ENCODE data around the gene CERK.

Gene CERK

DNA sequence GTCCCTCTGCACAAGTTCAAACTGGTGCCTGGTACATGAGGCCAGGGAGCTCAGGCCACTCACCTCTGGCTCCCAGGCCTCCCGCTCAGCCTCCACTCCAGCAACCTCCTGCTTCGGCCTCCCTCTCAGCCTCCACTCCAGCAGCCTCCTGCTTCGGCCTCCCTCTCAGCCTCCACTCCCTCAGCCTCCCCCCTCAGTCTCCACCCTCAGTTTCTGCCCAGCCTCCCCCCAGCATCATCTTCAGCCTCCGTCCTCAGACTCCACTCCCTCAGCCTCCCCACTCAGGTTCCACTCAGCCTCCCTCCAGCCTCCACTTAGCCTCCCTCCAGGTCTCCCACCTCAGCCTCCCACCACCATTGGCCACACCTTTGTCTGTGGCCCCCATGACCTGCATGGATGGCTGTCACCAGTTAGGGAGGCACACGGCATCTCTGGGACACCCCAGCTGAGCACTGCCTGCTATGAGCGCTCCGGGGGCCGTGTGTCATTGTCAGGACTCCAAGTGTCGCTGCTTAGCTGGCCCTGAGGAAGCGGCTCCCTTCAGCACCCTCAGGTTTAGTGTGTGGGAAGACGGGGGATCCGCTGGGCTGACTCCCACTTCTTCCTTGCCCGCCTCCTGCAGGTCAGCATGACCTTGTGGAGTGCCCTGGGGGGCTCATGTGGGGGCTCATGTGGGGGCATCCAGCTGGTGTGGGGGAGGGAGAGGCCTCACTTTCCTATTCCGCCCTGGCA lies 78.8 kb downstream of the CERK start:
- TF ChIP-seq, protein P1, sequence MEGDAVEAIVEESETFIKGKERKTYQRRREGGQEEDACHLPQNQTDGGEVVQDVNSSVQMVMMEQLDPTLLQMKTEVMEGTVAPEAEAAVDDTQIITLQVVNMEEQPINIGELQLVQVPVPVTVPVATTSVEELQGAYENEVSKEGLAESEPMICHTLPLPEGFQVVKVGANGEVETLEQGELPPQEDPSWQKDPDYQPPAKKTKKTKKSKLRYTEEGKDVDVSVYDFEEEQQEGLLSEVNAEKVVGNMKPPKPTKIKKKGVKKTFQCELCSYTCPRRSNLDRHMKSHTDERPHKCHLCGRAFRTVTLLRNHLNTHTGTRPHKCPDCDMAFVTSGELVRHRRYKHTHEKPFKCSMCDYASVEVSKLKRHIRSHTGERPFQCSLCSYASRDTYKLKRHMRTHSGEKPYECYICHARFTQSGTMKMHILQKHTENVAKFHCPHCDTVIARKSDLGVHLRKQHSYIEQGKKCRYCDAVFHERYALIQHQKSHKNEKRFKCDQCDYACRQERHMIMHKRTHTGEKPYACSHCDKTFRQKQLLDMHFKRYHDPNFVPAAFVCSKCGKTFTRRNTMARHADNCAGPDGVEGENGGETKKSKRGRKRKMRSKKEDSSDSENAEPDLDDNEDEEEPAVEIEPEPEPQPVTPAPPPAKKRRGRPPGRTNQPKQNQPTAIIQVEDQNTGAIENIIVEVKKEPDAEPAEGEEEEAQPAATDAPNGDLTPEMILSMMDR (IDR thresholded peaks at IDR 0.05; ENCODE audit: insufficient read depth, low read length) = no peak
- TF ChIP-seq POLR2AphosphoS5 (IDR thresholded peaks at IDR 0.05; ENCODE audit: low read depth) (no peak), GABPA (IDR thresholded peaks at IDR 0.05; ENCODE audit: low read depth) (no peak), SPI1 (IDR thresholded peaks at IDR 0.05; ENCODE audit: borderline replicate concordance, low read depth) (no peak)
- Histone ChIP-seq H3K27me3 (ENCODE audit: insufficient read depth, poor library complexity, severe bottlenecking) (no peaks in the 10 kb centered on the region), H3K27ac (replicated peaks) (no peak overlapping the region), H3K4me3 (replicated peaks; ENCODE audit: insufficient read depth, low read length) (no peak overlapping the region)
- DNase-seq (ENCODE audit: low read depth in 1 of 2, low spot score in 1 of 2) = no peak

DNA sequence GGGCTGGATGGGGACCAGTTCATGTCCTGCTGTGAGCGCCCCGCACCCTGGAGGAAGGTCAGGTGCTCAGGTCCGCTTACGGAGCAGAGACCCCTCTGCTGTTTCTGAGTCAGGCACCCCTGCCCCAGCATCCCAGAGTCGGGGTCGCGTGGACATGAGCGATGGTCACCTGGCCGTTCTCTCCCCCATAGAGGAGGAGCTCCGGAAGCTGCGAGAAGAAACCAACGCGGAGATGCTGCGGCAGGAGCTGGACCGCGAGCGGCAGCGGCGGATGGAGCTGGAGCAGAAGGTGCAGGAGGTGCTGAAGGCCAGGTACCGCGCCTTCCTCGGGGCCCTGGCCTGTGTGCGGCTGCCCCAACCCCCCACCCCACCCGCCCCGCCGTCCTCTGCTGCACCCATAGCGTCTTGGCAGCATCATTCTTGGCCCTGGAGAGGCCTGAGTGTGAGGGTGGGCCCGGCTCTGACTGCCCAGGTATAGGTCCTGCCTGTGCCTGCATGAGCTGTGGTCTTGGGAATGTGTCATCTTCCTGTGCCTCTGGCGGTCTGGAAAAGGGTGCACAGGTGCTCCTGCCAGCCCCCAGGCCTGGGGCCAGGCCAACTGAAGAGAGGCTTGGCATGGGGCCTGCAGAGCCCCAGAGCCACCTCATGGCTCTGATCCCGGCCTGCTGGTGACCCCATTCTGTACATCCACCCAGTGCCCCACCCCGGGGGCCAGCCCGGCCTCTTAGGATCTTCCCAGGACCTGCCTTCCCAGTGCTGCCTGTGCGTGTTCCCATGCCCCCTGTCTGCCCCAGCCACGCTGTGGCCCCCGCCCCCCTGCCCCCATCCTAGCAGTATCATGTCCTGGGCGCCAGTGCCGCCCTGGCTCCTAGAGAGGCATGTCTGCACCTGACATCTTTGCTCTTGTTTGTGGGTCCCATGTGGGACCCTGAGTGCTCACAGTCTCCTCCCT lies 79.8 kb downstream of the CERK start:
- TF ChIP-seq GABPA (IDR thresholded peaks at IDR 0.05; ENCODE audit: low read depth) (no peak), POLR2AphosphoS5 (IDR thresholded peaks at IDR 0.05; ENCODE audit: low read depth) (no peak), SPI1 (IDR thresholded peaks at IDR 0.05; ENCODE audit: borderline replicate concordance, low read depth) (no peak)
- Histone ChIP-seq H3K27ac (replicated peaks) (no peak overlapping the region), H3K27me3 (ENCODE audit: insufficient read depth, poor library complexity, severe bottlenecking) (no peaks in the 10 kb centered on the region), H3K4me3 (replicated peaks; ENCODE audit: insufficient read depth, low read length) (no peak overlapping the region)
- no peak for DNase-seq (ENCODE audit: low read depth in 1 of 2, low spot score in 1 of 2)

DNA sequence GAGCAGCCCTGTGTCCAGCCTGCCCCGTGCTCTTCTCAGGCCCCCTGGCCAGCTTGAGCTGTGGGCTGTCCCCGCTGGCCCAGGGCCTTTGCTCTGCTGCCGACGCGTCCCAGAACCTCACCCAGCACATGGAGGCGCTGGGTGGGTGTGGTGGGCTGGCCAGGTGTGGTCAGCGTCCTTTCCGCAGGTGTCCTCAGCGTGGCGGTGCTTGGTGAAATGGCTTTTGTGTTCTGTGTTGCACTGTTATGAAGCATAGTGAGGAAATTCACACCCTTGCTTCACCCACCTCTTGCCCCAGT lies 80.4 kb downstream of the CERK start:
- no peak for DNase-seq (ENCODE audit: low read depth in 1 of 2, low spot score in 1 of 2)
- H3K4me3 ChIP-seq (replicated peaks; ENCODE audit: insufficient read depth, low read length) = no peak overlapping the region
- H3K27ac ChIP-seq (replicated peaks) = no peak overlapping the region

DNA sequence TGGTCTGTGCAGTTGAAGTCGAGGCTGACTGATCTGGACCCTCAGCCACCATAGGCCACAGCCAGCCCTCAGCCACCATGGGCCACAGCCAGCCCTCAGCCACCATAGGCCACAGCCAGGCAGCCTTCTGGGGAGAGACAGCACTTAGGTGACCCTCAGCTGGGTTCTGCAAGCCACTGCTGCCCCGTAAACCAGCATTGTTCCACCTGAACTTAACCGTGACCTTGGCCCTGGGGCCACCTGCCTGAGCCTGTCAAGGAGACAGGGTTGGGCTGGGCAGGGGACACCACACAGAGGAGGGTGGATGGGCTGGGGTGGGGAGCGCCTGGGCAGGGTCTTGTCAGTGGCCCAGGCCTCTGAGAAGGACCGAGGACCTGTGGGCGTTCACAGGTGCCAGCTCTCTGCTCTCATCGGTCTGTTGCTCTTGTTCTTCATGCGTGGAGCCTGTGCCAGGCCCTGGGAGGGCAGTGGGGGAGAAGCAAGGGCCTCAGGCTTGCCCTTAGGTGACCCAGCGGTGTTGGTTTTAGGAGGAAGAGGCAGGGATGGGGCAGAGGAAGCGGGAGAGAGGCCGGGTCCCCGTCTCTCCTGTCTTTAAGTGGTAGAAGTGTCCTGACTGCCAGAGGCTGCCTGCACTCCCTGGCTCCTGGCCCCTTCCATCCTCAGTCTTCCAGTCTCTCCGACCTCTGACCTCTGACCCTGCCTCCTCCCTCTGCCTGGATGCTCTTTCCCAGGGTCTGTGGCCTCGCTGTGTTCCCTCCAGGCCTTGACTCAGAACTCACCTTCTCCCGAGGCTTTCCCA lies 81.0 kb downstream of the CERK start:
- TF ChIP-seq POLR2AphosphoS5 (IDR thresholded peaks at IDR 0.05; ENCODE audit: low read depth) (0 out of 2 replicates have a peak, but pooled peaks have one; percentile 7), SPI1 (IDR thresholded peaks at IDR 0.05; ENCODE audit: borderline replicate concordance, low read depth) (no peak)
- Histone ChIP-seq H3K4me3 (replicated peaks; ENCODE audit: insufficient read depth, low read length) (no peak overlapping the region), H3K27ac (replicated peaks) (no peak overlapping the region; the same call in 1 of the 2 replicates), H3K27me3 (ENCODE audit: insufficient read depth, poor library complexity, severe bottlenecking) (no peaks in the 10 kb centered on the region)
- DNase-seq (ENCODE audit: low read depth in 1 of 2, low spot score in 1 of 2) = no peak

More for the DNA sequence above, 80.4 kb downstream of the CERK start:
- no peaks in the 10 kb centered on the region for H3K27me3 ChIP-seq (ENCODE audit: insufficient read depth, poor library complexity, severe bottlenecking)
- TF ChIP-seq, protein P2, sequence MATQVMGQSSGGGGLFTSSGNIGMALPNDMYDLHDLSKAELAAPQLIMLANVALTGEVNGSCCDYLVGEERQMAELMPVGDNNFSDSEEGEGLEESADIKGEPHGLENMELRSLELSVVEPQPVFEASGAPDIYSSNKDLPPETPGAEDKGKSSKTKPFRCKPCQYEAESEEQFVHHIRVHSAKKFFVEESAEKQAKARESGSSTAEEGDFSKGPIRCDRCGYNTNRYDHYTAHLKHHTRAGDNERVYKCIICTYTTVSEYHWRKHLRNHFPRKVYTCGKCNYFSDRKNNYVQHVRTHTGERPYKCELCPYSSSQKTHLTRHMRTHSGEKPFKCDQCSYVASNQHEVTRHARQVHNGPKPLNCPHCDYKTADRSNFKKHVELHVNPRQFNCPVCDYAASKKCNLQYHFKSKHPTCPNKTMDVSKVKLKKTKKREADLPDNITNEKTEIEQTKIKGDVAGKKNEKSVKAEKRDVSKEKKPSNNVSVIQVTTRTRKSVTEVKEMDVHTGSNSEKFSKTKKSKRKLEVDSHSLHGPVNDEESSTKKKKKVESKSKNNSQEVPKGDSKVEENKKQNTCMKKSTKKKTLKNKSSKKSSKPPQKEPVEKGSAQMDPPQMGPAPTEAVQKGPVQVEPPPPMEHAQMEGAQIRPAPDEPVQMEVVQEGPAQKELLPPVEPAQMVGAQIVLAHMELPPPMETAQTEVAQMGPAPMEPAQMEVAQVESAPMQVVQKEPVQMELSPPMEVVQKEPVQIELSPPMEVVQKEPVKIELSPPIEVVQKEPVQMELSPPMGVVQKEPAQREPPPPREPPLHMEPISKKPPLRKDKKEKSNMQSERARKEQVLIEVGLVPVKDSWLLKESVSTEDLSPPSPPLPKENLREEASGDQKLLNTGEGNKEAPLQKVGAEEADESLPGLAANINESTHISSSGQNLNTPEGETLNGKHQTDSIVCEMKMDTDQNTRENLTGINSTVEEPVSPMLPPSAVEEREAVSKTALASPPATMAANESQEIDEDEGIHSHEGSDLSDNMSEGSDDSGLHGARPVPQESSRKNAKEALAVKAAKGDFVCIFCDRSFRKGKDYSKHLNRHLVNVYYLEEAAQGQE (IDR thresholded peaks at IDR 0.05; ENCODE audit: insufficient replicate concordance, low read depth) = no peak
- TF ChIP-seq SPI1 (IDR thresholded peaks at IDR 0.05; ENCODE audit: borderline replicate concordance, low read depth) = no peak
- TF ChIP-seq, protein P1 (IDR thresholded peaks at IDR 0.05; ENCODE audit: insufficient read depth, low read length) = no peak
- TF ChIP-seq GABPA (IDR thresholded peaks at IDR 0.05; ENCODE audit: low read depth) = no peak
- no peak for TF ChIP-seq POLR2AphosphoS5 (IDR thresholded peaks at IDR 0.05; ENCODE audit: low read depth)

Data from HL-60 (cell line).